Karpas-422 (cell line): ENCODE results near the gene EPHB1. TPM values are rescaled to one million over a fixed set of nuclear protein-coding genes. Genes with fewer than 3 reads are reported as not detected.

Experiments
- DNase-seq: peaks from one replicate; pipeline ENCODE4 v3.0.0-alpha.2; 2015
- H2AFZ ChIP-seq: fragments of 200-600 bp; sonication (generic); 2 replicates; pipeline ENCODE4 v1.6.1; 2014; ENCODE audit warnings: antibody characterized with exemption, low read length, mixed read lengths
- H3K27ac ChIP-seq: fragments of 200-600 bp; sonication (generic); 2 replicates; pipeline ENCODE4 v1.5.1; 2014; ENCODE audit warnings: mild to moderate bottlenecking, low read length, moderate library complexity
- H3K27me3 ChIP-seq: fragments of 200-600 bp; sonication (generic); 2 replicates; pipeline ENCODE4 v1.6.1; 2014; ENCODE audit warnings: low read length, mixed read lengths
- H3K36me3 ChIP-seq: fragments of 200-600 bp; sonication (generic); 2 replicates; pipeline ENCODE4 v1.6.1; 2014; ENCODE audit warnings: low read length, mixed read lengths; ENCODE audit not compliant: insufficient read depth
- H3K4me1 ChIP-seq: fragments of 200-600 bp; sonication (generic); 2 replicates; pipeline ENCODE4 v1.6.1; 2014; ENCODE audit warnings: mild to moderate bottlenecking, low read length, mixed read lengths
- H3K4me2 ChIP-seq: fragments of 200-600 bp; sonication (generic); 2 replicates; pipeline ENCODE4 v1.6.1; 2014; ENCODE audit warnings: low read length, low read depth, mild to moderate bottlenecking; ENCODE audit not compliant: poor library complexity, severe bottlenecking
- H3K4me3 ChIP-seq: fragments of 200-600 bp; sonication (generic); 2 replicates; pipeline ENCODE4 v1.5.1; 2014; ENCODE audit warnings: mild to moderate bottlenecking, antibody characterized with exemption, low read length, mixed read lengths
- H3K79me2 ChIP-seq: fragments of 200-600 bp; sonication (generic); 2 replicates; pipeline ENCODE4 v1.6.1; 2014; ENCODE audit warnings: mild to moderate bottlenecking, low read length, mixed read lengths
- H3K9ac ChIP-seq: fragments of 200-600 bp; sonication (generic); 2 replicates; pipeline ENCODE4 v1.6.0; 2014; ENCODE audit warnings: low read length
- H3K9me2 ChIP-seq: fragments of 200-600 bp; sonication (generic), shearing (Covaris generic); replicated peaks from 2 replicates; pipeline ENCODE4 v1.6.0; 2014; ENCODE audit warnings: mild to moderate bottlenecking, low read length, moderate library complexity; ENCODE audit not compliant: insufficient read depth
- H3K9me3 ChIP-seq: fragments of 300-700, 200-600 bp; sonication (generic); 2 replicates; pipeline ENCODE4 v1.6.1; 2014; ENCODE audit warnings: low read length, mixed read lengths
- H4K20me1 ChIP-seq: fragments of 200-600 bp; sonication (generic); 2 replicates; pipeline ENCODE4 v1.6.1; 2014; ENCODE audit warnings: mild to moderate bottlenecking, antibody characterized with exemption, low read length, low read depth; ENCODE audit not compliant: insufficient read depth
- total RNA-seq: library from RNA; depleted of rRNA; stranded (reverse); fragments of >200 nt; shearing (Covaris generic); gene quantifications from 2 replicates; pipeline ENCODE4 v1.2.3, GENCODE V29; 2014; ENCODE audit warnings: low replicate concordance

Gene EPHB1
- total RNA-seq, 1 experiment from 2014 or later = 24.1 TPM

GRCh38 chr3:134791992-134792391, 3.1 kb upstream of the EPHB1 start:
- Histone ChIP-seq H3K4me1 (peaks cover 6% of the 10 kb centered on the region), H3K4me2 (no peak overlapping the region), H3K9ac (no peak overlapping the region), H3K27me3 (no peaks in the 10 kb centered on the region; the same call in 1 of the 2 replicates), H3K4me3 (no peak overlapping the region), H4K20me1 (no peaks in the 10 kb centered on the region), H3K36me3 (no peaks in the 10 kb centered on the region), H3K9me3 (no peaks in the 10 kb centered on the region), H3K9me2 (no peaks in the 10 kb centered on the region), H3K79me2 (no peaks in the 10 kb centered on the region), H2AFZ (no peak overlapping the region), H3K27ac (no peak overlapping the region)
- DNase-seq = no peak

GRCh38 chr3:134792700-134793099, 2.4 kb upstream of the EPHB1 start:
- no peaks in the 10 kb centered on the region for H4K20me1 ChIP-seq

GRCh38 chr3:134793562-134793961, 1.5 kb upstream of the EPHB1 start:
- H3K36me3 ChIP-seq = no peaks in the 10 kb centered on the region
- H3K27me3 ChIP-seq = no peaks in the 10 kb centered on the region; the same call in 1 of the 2 replicates
- peaks cover 6% of the 10 kb centered on the region for H3K4me1 ChIP-seq
- H3K79me2 ChIP-seq = no peaks in the 10 kb centered on the region
- H3K4me2 ChIP-seq = no peak overlapping the region
- H3K9me3 ChIP-seq = no peaks in the 10 kb centered on the region
- no peaks in the 10 kb centered on the region for H4K20me1 ChIP-seq
- H3K27ac ChIP-seq = no peak overlapping the region
- DNase-seq = no peak
- H3K9me2 ChIP-seq = no peaks in the 10 kb centered on the region
- no peak overlapping the region for H3K4me3 ChIP-seq
- H2AFZ ChIP-seq = no peak overlapping the region
- no peak overlapping the region for H3K9ac ChIP-seq

More at GRCh38 chr3:134792700-134793099, 2.4 kb upstream of the EPHB1 start:
- H3K79me2 ChIP-seq = no peaks in the 10 kb centered on the region
- no peak overlapping the region for H3K4me3 ChIP-seq
- H3K27me3 ChIP-seq = no peaks in the 10 kb centered on the region; the same call in 1 of the 2 replicates
- no peak overlapping the region for H3K4me2 ChIP-seq
- no peaks in the 10 kb centered on the region for H3K36me3 ChIP-seq
- H3K9me3 ChIP-seq = no peaks in the 10 kb centered on the region
- no peaks in the 10 kb centered on the region for H3K9me2 ChIP-seq
- no peak overlapping the region for H2AFZ ChIP-seq
- no peak overlapping the region for H3K27ac ChIP-seq
- no peak for DNase-seq
- no peak overlapping the region for H3K9ac ChIP-seq
- H3K4me1 ChIP-seq = peaks cover 6% of the 10 kb centered on the region

GRCh38 chr3:134794323-134794722, 737 bp upstream of the EPHB1 start:
- Histone ChIP-seq H4K20me1 (no peaks in the 10 kb centered on the region), H3K4me2 (no peak overlapping the region), H2AFZ (no peak overlapping the region), H3K4me1 (peaks cover 6% of the 10 kb centered on the region), H3K36me3 (no peaks in the 10 kb centered on the region), H3K79me2 (no peaks in the 10 kb centered on the region), H3K4me3 (no peak overlapping the region), H3K9me3 (no peaks in the 10 kb centered on the region), H3K27me3 (no peaks in the 10 kb centered on the region; the same call in 1 of the 2 replicates), H3K9ac (no peak overlapping the region), H3K27ac (no peak overlapping the region), H3K9me2 (no peaks in the 10 kb centered on the region)
- DNase-seq = no peak

GRCh38 chr3:134795746-134796280, 753 bp downstream of the EPHB1 start:
- Histone ChIP-seq H3K9me2 (no peaks in the 10 kb centered on the region), H3K79me2 (no peaks in the 10 kb centered on the region), H3K9ac (peak overlapping the region; percentile 60), H4K20me1 (no peaks in the 10 kb centered on the region), H3K4me3 (peak overlapping the region; percentile 63), H3K4me2 (peak overlapping the region; percentile 73), H2AFZ (no peak overlapping the region; the same call in 1 of the 2 replicates), H3K27me3 (no peaks in the 10 kb centered on the region), H3K27ac (no peak overlapping the region), H3K36me3 (no peaks in the 10 kb centered on the region), H3K4me1 (peaks cover 6% of the 10 kb centered on the region), H3K9me3 (no peaks in the 10 kb centered on the region)
- no peak for DNase-seq

GRCh38 chr3:134796281-134797056, 1.4 kb downstream of the EPHB1 start:
- Histone ChIP-seq H3K4me1 (peaks cover 6% of the 10 kb centered on the region), H3K79me2 (no peaks in the 10 kb centered on the region), H3K4me3 (no peak overlapping the region), H3K9me3 (no peaks in the 10 kb centered on the region), H2AFZ (no peak overlapping the region), H3K9ac (no peak overlapping the region), H3K9me2 (no peaks in the 10 kb centered on the region), H3K36me3 (no peaks in the 10 kb centered on the region), H4K20me1 (no peaks in the 10 kb centered on the region), H3K27ac (no peak overlapping the region), H3K4me2 (no peak overlapping the region), H3K27me3 (no peaks in the 10 kb centered on the region)
- no peak for DNase-seq

GRCh38 chr3:134797057-134797740, 2.1 kb downstream of the EPHB1 start:
- H3K4me2 ChIP-seq = no peak overlapping the region
- H2AFZ ChIP-seq = no peak overlapping the region
- no peak for DNase-seq
- no peak overlapping the region for H3K27ac ChIP-seq
- no peaks in the 10 kb centered on the region for H3K79me2 ChIP-seq
- H3K9me3 ChIP-seq = no peaks in the 10 kb centered on the region
- no peaks in the 10 kb centered on the region for H3K9me2 ChIP-seq
- no peak overlapping the region for H3K4me3 ChIP-seq
- H3K36me3 ChIP-seq = no peaks in the 10 kb centered on the region
- no peak overlapping the region for H3K9ac ChIP-seq
- H4K20me1 ChIP-seq = no peaks in the 10 kb centered on the region
- H3K4me1 ChIP-seq = peaks cover 6% of the 10 kb centered on the region
- H3K27me3 ChIP-seq = no peaks in the 10 kb centered on the region

GRCh38 chr3:134797741-134798451, 2.8 kb downstream of the EPHB1 start:
- Histone ChIP-seq H3K9ac (no peak overlapping the region), H3K27ac (no peak overlapping the region), H2AFZ (no peak overlapping the region)

More at GRCh38 chr3:134797741-134798451, 2.8 kb downstream of the EPHB1 start:
- H3K36me3 ChIP-seq = no peaks in the 10 kb centered on the region
- no peaks in the 10 kb centered on the region for H3K79me2 ChIP-seq
- H4K20me1 ChIP-seq = no peaks in the 10 kb centered on the region
- DNase-seq = no peak
- no peaks in the 10 kb centered on the region for H3K27me3 ChIP-seq
- H3K4me1 ChIP-seq = peaks cover 6% of the 10 kb centered on the region
- H3K9me2 ChIP-seq = no peaks in the 10 kb centered on the region
- no peaks in the 10 kb centered on the region for H3K9me3 ChIP-seq
- H3K4me2 ChIP-seq = no peak overlapping the region
- H3K4me3 ChIP-seq = no peak overlapping the region
